Fibroblast of peridontal ligament (primary cell): ENCODE data around the gene SLC16A11.

Source experiments
- DNase-seq: peaks from one replicate; pipeline ENCODE4 v3.0.0-alpha.2; 2010; ENCODE audit errors: extremely low read depth

The SLC16A11 gene

DNA sequence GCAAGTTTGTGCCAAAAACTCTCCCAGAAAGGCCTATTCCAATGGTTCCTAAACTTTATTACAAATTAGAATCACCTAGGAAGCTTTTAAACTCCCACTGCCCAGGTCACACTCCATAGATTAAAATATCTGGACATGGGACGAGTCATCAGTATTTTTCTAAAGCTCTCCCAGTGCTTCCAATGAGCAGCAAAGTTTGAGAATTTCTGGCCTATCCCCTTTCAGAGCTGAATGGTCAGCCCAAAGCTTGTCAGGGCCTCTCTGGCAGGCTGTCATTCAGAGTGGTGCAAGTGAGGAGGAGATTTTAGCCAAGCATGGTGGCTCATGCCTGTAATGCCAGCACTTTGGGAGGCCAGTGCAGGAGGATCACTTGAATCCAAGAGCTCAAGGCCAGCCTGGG is 18.6 kb downstream of the SLC16A11 start:
- no peak for DNase-seq

DNA sequence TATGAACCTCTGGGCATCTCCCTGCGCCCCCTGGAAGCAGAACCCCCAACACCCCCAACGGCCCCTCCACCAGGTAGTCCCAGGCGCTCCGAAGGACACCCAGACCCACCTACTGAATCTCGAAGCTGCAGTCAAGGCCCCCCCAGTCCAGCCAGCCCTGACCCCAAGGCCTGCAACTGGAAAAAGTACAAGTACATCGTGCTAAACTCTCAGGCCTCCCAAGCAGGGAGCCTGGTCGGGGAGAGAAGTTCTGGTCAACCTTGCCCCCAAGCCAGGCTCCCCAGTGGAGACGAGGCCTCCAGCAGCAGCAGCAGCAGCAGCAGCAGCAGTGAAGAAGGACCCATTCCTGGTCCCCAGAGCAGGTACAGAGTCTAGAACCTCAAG is 19.5 kb downstream of the SLC16A11 start:
- DNase-seq: no peak

DNA sequence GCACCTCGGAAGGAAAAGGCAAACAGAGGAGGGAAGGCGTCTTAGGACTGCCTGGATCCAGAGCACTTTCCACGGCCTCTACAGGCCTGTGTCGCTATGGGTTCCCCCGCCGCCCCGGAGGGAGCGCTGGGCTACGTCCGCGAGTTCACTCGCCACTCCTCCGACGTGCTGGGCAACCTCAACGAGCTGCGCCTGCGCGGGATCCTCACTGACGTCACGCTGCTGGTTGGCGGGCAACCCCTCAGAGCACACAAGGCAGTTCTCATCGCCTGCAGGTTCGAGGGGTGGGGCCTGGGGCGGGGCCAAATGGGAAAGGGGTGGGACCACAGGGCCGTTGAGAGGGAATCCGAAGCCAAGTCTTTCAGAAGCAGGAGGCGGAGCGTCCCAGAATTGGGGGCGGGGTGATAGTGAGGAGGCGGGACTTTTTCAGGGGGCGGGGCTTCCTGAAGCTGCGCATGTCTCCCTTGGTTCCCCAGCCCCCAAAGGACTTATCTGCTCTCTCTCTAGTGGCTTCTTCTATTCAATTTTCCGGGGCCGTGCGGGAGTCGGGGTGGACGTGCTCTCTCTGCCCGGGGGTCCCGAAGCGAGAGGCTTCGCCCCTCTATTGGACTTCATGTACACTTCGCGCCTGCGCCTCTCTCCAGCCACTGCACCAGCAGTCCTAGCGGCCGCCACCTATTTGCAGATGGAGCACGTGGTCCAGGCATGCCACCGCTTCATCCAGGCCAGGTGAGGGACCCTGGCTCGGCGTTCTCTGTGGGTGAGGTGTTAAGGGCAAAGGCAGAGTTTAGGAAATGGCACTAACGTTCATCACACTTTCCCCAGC is 20.1 kb downstream of the SLC16A11 start:
- DNase-seq: peak; percentile 54

DNA sequence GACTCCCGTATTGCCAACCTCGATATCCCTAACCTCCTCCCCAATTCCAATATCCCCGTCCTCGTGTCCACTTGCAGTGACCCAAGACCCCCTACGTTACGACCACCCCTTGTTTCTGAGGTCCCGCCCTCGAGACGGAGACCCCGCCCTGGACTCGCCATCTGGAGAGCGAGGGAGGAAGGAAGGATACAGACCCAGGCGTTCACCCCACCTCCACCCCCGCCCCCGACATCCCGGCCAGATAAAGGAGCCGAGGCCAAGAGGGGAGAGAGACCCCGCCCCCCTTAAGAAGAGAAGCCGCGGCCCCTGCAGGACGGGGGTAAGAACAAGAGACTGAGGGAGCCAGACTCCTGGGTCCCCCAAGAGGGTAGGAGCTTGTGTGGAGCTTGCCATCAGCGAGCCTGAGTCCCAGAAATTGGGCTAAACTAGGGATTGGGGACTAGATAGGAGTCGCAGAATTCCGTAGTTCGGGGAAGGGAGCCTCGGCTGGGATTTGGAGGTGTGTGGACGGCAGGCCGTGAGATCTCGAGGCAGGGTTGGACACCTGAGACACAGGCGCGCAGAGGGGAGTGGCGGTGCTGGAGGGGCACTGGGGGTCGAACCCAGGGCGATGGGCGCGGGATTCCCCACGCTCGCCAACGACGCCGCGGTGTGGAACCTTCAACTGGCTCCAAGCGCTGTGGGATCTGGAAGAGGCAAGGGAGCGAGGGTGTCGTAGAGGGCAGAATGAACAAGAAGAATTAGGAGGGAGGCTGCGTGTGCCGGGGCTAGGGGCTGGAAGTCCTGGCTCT is 20.9 kb downstream of the SLC16A11 start, which contains the start of gene BCL6B:
Gene BCL6B (plus strand): TSS at position 270 of the 791 bp plus-strand sequence. CDS start 622 bp downstream, outside the sequence.
- no peak for DNase-seq

DNA sequence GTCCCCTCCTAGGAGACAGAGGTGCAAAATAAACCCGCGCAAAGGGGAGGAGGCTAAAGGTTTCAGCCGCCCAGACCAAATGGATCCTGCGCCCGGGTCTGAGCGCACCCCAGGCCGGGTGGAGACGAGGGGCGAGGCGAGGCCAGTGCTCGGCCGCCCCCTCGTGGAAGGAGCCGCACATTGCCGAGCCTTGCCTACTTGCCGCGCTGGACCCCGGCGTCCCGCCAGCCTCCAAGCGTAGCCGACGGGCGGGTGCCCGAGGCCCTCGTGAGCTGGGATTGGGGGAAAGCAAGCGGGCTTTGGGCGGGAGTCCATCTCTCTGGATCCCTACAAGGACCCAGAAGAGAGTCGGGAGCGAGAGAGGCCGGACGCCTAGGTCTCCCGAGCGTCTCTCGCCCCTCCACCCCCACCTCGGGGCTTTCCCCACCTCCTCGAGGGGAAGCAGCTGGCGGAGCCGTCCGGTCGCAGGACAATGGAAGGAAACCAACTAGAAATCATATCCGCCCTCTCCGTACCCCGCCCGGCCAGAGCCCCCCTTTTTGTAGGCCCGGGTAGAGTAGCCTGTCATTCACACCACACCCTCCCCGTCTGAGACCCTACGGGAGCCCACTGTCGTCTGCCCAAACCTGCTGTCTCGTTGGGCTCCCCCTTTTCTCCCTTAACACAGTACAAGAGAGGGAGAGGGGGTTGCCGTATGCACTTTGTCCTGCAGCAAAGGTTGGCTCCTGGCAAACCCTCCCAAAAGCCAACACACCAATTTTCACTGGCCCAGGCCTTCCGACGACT is 21.7 kb downstream of the SLC16A11 start:
- peak; percentile 45 for DNase-seq

DNA sequence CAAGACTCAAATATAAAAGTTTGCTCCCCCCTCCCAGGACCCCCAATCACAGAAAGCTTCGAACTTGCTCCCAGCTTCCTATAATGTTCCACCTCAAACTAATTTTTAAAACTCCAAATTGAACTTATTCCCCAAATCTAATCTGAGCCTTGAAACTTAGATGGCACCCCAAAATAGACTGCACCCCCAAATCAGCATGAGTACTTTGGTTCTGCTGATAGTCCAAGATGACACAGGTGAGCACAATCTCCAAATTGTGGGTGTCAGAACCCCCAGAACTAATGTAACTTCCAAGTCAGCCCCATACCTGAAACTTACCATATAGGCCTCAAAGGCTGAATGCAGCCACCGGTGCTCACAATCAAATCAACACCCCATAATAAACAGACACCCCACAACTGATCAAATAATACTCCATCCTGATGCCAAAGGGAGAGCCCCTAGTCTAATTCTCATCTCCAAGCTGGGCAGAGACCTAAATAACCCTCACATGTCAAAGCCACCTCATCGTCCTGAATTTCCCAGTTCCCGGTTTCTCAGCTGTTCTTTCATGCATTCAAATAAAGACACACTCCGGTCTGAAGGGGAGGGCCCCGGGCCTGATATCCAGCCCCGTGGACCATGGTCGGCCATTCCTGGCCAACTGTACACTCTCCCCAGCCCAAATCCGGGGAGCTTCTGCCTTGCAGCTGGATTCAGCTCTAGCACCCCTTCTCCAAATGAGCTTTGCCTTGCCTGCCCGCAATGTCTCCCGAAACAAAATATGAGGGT is 22.8 kb downstream of the SLC16A11 start:
- DNase-seq: no peak

DNA sequence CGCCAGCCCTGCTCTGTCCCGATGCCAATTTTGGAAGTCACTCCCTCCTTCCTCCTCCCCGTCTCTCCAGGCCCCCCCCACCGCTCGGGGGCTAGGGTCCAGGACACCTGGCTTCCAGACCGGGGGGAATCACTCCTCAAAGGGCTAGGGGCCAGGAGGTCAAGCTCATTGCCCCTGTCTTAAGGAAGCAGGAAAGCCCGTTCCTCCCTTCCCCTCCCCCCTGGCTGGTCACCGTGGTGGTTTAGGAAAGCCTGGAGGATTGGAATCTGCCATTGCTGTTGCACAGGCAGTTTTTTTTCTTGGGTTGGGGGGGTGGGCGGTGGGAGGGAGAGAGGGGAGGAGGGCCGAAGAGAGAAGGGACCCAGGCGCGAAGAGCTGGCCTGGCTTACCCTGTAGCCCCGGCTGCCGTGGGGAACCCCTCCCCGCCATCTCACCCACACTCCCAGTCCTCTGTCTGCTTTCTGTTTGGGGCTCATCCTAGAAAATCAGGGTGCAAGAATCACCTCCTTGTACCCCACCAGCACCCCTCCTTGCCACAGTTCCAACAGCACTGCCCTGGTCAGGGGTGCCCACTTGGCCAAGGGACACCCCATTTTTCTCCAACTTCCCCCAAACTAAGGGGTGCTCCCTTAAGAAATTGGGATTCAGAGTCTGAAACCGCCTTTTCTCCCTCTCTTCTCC is 23.9 kb downstream of the SLC16A11 start:
- peak; percentile 60 for DNase-seq

DNA sequence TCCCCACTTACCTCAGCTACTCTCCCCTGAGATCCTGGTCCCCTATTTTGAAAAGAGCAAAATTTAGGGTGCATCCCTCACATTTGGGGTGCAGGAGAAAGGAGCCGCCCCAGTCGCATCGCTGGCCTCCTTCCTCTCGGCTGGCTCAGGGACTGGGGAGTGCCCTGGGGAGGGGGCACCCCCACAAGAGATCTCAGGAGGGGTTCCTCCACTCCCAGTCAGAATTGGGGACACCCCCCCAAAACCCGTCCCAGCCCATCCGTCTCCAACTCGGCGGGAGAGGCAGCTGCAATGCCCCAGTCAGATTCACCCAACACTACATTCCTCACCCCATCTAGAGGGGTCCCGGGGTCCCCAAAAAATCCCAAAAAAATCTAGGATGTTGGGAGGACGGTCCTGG is 24.5 kb downstream of the SLC16A11 start:
- DNase-seq: no peak

DNA sequence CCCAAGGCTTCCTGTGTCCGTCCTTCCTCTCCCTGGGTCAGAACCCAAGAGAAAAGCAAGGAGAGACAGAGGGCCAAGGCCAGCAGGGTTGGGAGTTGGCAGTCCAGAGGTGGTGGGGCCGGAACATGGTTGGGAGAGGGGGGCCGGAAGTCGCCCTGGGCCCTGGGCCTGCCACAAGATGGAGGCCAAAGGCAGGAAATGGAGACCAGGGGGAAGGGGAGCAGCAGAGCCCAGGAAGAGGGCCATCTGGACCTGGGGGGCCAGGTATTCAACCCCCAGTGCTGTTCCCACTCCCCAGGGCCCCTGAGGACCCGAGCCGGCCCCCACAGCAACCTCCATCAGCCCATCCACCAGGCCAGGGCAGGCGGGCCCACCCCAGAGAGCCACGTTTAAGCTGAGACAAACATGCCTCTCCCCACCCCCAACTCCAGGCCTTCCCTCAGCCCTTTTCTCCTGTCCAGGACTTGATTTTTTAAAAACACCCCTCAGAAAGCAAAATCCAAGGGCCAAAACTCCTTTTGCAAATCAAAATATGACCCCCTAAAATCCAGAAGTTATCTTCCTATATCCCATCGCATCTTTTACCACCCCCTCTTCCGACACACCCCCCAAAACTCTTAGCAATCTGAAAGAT is 25.4 kb downstream of the SLC16A11 start:
- DNase-seq: no peak

DNA sequence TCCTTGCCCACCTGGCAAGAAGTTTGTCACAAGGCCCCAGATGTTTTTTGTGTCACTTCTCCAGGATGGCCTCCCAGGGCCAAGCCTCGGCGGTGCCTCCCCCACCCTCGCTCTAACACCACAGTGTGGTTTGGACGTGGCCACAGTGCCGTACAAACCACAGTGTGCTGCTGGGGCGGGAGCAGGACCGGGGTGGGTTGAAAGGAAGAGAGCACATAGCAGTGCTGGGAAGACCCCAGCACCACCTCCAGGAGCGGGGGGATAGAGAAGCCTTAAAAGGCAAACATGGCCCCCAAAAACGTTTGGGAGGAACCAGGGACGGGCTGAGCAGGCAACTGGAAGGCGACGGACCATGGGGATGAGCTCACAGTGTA is 26.1 kb downstream of the SLC16A11 start:
- no peak for DNase-seq

DNA sequence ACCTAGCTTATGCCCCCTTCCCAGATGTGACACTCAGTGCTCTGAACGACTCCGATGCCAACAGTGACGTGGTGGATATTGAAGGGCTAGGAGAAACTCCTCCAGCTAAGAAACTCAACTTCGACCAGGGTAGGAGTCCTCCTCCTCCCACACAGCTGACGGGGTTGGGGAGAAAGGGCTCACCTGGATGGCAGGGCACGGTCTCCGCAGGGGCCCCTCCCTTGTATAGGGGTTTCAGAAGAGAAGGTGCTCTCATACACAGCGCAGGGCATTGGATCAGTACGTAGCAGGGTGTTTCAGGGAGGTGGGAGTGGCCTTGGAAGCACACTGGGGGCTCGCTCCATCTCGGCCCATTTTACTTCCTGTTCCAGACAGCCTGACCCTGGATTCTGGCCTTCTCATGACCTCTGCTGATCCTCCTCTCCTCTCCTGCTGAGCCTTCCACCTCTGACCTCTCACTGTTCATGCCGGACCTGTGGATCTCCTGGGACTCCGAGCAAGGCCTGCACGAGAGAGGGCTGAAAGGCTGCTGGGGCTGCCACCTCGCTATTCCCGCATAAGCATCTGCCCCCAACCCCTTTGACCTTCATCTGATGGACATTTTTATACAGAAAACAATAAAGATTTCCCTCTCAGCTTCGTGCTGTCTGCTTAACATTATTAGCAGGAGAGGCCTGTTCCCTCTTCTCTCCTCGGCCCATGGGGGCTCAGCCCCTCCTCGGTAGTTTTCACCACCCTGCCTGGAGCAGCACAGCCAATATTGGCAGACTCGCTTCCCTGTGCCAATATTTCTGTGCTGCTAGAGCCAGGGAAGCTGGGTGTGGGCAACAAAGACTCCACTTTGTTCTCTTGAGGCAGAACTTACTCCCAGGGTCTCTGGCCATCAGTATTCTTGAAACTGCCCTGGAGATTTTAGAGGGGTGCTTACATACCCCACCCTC is 26.7 kb downstream of the SLC16A11 start:
- DNase-seq: no peak

DNA sequence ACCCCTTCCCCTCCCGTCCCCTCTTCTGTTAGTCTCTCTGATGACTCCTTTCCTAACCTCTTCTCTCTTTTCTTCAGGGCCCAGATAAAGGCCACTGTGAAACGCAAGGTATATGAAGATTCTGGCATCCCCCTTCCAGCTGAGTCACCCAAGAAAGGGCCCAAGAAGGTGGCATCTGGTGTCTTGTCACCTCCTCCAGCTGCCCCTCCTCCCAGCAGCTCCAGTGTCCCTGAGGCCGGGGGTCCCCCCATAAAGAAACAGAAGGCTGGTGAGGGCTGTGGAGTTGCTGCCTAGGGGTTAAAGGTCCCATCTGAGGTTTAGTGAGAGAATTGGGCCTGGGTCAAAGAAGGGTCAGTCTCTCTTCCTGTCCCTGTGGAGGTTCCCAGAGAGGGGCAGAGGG is 27.5 kb downstream of the SLC16A11 start:
- DNase-seq: no peak

DNA sequence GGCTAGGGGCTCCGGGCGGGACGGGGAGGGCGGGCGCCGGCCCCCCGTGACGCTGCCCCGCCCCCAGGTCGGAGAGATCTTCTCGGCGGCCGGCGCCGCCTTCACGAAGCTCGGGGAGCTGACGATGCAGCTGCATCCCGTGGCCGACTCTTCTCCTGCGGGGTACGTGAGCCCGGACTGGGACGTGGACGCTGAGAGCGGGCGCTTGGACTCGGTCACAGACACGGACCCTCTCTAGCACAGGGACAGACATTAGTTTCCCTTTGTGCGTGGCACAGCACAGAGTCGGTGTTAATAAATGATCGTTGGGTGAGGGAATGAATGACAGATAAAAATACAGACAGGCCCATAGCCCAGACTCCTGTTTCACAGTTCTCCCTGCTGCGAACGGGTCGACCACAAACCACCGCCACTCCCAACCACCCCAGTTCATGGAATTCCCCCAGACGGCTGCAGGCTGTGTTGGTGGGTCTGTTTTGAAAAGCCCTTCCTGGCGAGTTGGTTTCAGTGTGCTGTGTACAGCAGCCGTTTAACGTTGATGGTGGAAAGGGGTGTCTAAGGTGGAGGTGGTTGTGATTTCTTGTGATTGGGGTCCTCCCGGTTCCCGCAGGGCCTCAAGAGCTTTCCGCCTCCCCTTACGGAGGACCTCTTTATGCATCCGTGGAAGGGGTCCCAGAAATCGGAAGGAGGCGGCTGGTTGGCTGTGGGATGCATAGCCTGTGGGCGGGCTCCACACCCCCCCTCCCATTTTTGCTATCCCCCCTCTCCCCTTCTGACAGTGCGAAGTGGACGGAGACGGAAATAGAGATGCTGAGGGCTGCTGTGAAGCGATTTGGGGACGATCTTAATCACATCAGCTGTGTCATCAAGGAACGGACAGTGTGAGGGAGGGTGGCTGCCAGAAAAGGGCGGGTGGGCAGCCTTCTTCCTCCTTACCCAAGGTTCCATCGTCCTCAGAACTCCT is 28.6 kb downstream of the SLC16A11 start:
- DNase-seq: peak; percentile 56

DNA sequence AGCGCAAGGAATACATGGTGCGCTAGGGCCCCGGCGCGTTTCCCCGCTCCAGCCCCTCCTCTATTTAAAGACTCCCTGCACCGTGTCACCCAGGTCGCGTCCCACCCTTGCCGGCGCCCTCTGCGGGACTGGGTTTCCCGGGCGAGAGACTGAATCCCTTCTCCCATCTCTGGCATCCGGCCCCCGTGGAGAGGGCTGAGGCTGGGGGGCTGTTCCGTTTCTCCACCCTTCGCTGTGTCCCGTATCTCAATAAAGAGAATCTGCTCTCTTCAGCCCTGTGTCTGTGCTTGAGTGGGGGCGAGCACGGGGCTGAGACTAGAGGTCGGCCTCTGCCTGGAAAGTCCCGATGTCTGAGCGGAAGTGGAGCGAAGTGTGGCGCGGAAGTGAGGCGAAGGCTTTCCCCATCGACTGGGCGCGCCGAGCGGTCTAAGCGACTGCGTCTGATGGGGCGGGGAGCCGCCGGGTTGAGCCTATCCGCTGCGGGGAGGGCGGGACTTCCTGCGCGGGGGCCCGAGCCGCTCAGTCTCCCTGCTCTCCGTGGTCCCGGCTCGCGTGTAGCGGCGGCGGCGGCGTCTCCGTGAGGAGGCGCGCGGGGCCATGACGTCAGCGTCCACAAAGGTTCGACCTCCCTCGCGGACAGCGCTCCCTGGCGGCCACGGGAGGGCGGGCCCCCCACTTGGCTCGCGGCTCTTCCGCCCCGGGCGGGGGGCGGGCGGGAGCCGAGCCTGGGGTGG is 29.5 kb downstream of the SLC16A11 start:
- peak; percentile 92 for DNase-seq

DNA sequence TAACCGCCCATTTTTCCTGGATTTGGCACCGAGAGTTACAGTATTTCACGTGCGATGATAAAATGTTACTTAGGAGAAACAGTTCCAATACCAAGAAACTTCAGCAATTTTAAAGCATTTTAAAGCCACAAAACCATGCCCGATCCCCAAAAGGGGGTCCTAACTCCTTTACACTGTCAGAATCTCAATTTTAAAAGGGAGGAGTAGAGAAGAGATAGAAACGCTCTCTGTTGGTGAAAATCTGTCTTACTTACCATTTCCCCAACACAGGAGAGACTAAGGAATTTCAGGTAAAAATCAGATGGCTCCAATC is 32.0 kb downstream of the SLC16A11 start:
- no peak for DNase-seq

DNA sequence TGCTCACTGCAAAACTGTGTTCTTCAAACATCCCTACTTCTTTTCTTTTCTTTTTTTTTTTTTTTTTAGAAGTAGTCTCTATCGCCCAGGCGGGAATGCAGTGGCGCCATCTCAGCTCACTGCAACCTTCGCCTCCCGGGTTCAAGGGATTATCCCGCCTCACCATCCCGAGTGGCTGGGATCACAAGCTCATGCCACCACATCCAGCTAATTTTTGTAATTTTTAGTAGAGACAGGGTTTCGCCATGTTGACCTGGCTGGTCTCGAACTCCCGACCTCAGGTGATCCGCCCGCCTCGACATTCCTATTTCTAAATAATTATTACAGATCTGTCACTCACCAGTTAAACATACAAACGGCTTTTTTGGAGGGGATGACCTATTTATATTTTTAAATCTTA is 32.5 kb downstream of the SLC16A11 start:
- no peak for DNase-seq

DNA sequence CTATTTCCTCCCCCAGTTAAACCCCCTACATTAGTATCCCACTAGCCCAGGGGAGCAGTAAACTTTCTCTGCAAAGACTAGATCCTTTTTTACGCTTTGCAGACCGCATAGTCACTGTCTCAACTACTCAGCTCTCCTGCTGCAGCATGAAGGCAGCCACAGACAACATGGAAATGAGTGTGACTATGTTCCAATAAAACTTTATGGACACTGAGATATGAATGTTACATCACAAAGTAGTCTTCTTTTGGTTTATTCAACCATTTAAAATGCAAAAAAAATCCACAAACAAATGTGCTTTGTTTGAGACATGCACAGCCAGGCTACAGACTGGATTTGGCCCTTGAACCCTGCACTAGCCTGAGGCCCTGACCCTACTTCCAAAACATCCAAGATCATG is 33.4 kb downstream of the SLC16A11 start:
- no peak for DNase-seq

DNA sequence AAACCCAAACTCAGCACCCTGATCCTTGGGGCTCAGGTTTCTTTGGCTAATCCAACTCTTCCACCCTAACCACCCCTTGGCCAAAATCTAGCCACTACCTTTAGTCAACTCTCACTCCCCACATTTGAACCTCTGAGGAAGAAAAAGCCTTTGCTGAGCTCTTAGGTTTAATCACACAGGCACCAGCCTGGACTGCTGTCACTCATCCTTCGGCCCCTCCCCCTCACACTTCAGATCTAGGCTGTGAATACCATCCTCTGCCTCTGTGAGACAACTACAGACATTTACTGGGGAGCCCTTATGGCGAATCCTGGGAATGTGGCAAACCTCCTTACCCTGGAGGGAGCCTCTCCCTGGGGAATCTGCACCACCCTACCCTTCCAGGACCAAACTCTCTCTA is 36.7 kb downstream of the SLC16A11 start:
- no peak for DNase-seq
